OCI-LY3 (cell line): ENCODE data around the gene ANKS1B.

Source experiments
- EZH2phosphoT487 ChIP-seq: fragments of 200-600 bp; shearing (Covaris generic); IDR thresholded peaks from 2 replicates; pipeline ENCODE4 v1.6.1; 2018; ENCODE audit warnings: antibody characterized with exemption, mixed run types, low read depth
- TF ChIP-seq, protein P1 (sequence below): fragments of 200-600, 300-600 bp; sonication (generic); IDR thresholded peaks from 2 replicates; pipeline ENCODE4 v1.5.1; 2014; ENCODE audit warnings: antibody characterized with exemption, low read length, low read depth

- TF ChIP-seq, protein P1, sequence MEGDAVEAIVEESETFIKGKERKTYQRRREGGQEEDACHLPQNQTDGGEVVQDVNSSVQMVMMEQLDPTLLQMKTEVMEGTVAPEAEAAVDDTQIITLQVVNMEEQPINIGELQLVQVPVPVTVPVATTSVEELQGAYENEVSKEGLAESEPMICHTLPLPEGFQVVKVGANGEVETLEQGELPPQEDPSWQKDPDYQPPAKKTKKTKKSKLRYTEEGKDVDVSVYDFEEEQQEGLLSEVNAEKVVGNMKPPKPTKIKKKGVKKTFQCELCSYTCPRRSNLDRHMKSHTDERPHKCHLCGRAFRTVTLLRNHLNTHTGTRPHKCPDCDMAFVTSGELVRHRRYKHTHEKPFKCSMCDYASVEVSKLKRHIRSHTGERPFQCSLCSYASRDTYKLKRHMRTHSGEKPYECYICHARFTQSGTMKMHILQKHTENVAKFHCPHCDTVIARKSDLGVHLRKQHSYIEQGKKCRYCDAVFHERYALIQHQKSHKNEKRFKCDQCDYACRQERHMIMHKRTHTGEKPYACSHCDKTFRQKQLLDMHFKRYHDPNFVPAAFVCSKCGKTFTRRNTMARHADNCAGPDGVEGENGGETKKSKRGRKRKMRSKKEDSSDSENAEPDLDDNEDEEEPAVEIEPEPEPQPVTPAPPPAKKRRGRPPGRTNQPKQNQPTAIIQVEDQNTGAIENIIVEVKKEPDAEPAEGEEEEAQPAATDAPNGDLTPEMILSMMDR, result no peak
- TF ChIP-seq EZH2phosphoT487, result no peak
These were observed 602.7 kb downstream of the ANKS1B start for GRCh38 chr12:99381992-99382391.
